ENCODE measurements around the gene SLC9C1.
"Not testable (repeated sequence)": the region's sequence is repeated elsewhere in the genome, so short reads cannot be mapped to it uniquely, and the experiment has no call there.

The SLC9C1 gene

DNA sequence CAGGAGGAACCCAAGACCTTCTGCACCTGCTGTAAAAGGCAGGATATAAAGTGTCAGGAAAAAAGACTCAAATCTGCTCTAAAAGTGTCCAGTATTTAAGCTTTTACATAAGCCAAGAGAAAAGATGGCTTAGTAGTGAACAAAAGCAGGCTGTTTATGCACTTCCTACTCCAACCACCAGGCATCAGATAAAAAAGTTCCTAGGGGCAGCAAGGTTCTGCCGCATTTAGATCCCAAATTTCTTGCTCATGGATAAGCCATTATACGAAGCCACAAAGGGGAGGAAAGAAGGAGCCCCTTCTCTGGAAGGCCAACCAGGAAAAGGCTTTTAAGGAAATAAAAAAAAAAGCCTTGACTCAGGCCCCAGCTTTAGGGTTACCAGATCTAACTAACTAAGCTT lies 10.6 kb upstream of the SLC9C1 start:
- no peak for DNase-seq

DNA sequence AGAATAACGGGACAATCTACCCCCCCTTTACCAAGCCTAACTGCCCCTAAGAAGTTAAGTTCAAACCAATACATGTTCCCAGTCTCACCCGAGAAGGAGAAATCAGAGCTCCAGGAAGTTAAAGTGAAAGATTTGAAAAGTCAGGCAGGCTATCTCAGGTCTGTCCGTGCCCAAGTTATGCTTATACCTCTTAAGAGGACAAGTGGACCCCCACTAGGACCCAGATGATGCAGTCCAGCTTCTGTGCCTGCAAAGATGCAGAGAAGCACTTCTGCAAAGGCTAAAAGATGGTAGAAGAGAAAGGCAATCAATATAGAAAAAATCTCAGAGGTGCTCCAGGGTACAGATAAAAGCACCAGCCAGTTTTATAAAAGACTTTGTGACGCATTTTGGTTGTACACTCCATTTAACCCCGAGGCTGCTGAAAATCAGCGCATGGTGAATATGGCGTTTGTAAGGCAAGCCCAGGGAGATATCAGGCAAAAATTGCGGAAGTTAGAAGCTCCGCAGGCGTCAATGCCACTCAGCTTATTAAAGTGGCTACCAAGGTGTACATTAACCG lies 9.8 kb upstream of the SLC9C1 start:
- DNase-seq: no peak

DNA sequence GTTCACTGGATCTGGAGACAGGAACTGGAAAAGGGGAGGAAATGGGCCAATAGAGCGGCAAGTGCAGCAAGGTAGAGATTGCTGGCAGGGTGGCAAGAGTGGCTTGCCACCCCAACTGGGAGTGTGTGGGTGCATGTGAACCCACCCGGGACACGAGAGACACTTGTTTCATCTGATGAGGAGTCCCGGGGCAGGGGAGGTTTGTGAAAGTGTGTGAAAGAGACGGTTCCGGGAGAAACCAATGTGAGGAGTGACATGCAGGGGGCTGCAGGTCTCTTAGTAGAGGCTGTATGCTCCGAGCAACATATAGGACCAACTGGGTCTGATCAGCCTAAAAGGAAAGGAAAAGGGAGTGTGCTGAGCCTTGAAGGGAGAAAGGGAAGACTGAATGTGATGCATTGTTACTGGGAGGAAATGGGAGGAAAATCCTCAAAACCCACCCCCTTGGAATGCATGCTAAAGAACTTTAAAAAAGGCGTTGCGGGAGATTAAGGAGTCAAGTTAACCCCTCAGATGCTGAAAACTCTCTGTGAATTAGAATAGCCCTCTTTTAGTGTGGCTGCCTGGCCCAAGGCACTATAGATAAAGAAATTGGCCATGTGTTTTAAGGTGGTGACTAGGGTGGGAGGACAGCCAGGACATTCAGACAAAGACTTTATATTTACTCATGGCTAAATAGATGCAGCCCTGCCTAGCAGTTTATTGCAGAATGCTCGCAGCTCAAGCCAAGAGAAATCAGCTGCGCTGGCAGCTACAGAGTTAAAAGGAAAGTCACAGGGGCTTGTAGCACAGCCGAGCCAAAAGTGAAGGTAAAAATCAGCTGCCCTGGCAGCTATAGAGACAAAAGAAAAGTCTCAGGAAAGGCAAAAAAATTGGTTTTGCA lies 9.1 kb upstream of the SLC9C1 start:
- DNase-seq: no peak

DNA sequence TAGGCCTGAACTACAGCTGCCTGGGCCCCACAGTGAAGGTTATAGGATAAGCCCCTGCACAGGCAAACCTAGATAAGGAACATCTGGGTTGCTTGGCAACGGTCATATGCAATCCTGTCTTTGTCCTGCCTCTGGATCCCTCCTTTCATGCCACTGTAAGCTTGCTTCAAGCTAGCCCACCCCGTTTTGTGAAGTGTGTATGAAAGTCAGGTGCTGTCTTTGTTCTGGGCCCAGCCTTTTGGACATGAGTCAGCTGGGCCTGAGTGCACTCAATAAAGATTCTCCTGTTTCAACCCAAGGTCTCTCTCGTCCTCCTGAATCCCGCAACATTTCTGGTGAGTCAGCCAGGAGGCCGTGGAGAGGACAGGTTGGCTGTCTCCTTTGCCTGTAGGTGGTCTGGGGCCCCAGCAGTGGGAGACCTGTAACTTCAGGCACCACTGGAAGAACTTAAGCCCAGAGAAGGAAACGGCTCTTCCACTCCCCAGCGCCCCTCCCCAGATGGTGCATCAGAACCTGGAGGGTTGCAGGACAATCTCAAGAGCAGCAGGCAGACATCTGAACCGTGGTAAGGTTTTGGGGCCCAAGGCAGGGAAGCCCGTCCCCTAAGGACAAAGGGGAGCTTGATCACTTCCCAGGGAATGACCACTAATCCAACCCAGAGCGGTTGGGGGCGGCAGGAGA lies 8.3 kb upstream of the SLC9C1 start:
- DNase-seq: no peak

DNA sequence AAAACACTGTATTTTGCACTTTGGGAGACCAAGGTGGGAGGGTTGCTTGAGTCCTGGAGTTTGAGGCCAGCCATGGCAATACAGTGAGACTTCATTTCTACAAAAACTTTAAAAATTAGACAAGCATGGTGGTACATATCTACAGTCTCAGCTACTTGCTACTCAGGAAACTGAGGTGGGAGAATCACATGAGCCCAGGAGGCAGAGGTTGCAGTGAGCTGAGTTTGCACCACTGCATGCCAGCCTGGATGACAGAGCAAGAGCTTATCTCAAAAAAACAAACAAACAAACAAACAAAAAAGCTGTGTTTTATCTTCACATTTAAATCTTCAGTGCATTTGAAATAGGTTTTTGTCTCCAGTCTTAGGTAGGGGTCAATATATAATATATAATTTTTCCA lies 4.8 kb upstream of the SLC9C1 start:
- DNase-seq: no peak

DNA sequence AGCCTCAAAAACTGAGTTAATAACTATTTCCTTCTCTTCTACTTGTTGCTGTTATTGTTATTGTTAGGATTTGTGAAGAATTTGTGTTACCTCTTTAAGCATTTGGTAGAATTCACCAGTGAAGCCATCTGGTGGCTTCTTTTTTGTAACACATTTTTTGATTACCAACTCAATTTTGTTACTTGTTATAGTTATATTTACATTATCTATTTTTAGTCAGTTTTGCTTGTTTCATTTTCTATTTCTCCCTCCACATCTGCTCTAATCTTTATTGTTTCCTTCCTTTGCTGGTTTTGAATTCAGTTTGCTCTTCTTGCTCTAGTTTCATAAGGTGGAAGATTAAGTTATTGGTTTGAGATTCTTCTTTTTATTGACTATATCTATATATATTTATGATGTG lies 3.7 kb upstream of the SLC9C1 start:
- no peak for DNase-seq

DNA sequence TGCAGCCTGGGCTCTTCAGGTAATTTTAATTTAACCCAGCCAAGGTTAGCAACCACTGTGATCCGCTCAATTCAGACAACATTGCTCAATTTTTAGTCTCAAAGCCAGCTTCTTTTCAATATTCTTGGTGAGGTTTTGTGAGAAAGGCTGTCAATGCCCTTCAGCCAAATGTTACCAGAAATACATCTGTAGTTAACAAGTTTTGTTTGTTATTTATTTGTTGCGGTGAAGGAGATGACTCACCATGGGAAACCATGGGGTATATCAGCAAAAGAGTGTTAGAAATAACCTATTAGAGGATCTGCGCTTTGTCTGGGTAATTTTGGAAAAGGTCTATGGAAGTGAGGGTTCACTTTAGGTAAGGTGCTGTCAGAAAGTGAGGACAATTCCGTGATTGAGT lies 5.0 kb downstream of the SLC9C1 start:
- DNase-seq: no peak

DNA sequence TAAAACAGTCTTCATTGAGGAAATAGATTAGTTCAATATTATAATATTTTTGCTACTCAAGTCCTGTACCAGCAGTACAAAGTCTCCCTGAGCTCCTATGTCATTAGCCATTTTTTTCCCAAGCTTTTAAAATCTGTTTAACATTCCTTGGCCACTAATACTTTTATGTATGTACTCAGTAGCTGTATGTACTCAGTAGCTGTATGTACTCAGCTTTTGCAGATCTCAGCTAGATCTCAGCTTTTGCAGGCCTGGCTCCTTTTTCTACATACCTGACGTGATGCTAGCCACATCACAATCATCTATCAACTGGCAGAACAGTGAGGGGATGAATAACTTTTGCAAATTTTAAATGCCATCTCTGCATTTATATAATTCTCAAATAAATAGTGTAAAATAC lies 13.8 kb downstream of the SLC9C1 start:
- no peak for DNase-seq

DNA sequence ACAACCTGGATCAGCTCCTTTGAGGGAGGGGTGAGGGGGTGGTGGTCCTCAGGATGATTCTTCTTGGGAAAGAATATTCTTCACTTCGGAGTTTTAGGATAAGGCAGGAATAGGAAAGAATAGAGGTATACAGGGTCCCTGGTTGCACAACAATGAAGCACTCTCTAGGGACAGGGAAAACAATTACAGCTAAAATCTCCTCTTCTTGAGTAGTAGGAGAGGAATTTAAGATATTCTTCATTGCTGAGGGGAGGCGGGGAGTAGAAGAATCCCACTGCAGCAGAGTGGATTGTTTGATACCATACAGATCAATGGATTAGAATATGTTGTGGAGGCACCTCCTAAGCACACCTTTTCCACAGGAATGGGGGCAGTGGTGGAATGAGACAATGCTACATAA lies 20.5 kb downstream of the SLC9C1 start:
- no peak for DNase-seq

DNA sequence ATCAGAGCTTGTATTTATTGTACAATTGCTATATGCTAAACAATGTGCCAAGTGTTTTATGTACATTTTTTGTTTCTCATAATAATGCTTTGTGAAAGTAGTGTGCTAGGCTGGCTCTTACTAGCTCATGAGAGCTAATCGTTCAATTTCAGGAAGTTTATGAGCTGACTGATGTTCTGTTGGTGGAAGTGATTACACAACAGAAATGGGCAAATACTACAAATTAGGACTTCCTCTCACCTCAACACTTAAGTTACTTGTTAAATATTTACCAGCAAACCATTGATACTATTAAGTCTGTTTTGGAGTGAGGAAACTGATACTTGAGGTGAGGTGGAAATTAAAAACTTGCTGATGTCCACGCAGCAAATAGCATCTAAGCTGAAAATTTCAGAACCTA lies 32.3 kb downstream of the SLC9C1 start:
- no peak for DNase-seq

DNA sequence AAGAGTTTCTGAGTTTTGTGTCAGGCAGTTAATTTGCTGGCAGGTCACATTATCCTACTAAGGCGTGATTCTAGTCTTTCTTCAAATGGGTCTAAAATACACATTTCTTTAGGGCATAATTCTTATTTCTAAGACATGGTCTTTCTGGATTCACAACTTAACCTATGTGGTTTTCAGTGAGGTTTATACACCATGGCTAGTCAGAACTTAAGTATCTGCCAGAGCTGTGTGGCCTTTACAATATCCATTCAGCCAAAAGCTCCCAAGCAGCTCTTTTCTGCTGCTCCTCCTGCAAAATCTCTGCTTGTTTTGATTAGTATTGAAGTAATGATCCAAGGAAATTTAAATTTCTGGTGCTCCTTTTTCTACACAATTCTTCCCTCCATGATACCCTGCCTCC lies 33.5 kb downstream of the SLC9C1 start:
- no peak for DNase-seq

DNA sequence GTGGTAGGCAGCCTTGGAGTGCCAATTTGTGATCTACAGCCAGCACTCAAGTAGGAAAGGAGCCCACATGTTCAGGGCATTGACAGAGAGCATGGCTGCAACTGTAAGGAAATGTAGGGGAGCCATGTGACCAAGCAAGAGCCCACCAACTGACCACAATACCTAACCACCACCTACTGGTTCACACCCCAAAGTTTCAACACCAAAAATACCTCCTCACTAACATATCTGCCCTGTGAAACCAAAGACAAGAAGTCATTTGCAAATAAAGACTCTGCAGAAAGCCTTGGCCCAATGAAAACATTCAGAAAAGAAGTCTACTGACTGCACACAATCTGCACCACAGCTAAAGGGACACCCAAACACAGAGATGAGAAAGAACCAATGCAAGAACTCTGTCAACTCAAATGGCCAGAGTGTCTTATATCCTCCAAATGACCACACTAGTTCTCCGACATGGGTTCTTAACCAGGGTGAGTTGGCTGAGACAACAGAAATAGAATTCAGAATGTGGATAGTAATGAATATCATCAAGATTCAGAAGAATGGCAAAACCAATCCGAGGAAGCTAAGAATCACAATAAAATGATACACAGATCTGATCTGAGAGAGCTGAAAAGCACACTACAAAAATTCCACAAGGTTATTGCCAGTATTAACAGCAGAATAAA lies 40.6 kb downstream of the SLC9C1 start:
- DNase-seq: no peak

DNA sequence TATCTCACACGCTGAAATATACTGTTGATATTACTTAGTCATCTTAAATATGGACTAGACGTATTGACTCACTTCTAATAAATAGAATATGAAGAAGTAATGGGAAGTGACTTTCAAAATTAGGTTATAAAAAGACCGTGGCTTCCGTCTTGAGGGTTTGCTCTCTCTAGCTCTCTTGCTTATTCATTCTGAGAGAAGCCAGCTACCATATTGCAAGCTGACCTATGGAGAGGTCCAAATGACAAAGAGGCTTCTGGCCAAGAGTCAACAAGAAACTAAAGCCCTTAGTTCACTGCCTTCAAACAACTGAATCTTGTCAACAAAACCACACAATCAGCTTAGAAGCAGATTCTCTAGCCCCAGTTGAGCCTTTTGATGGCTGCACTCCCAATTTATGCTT lies 46.1 kb downstream of the SLC9C1 start:
- no peak for DNase-seq

DNA sequence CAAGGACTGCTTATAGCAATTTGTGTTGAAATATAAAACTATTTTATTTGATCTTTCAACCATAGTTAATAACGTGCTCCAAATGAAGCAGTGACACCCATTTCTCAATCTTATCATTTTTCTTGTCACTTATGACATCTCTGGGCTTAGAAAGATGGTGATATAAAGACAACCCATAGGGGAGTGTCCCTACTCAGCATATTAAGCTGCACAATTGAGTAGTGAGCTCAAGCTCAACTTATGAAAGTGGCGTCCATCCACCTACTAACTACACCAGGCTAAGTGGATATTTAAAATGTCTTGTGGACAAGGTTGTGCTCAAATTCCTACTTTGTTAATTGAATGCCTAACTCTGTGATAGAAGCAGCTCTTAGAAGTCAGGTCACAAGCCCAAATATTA lies 46.7 kb downstream of the SLC9C1 start:
- DNase-seq: no peak

DNA sequence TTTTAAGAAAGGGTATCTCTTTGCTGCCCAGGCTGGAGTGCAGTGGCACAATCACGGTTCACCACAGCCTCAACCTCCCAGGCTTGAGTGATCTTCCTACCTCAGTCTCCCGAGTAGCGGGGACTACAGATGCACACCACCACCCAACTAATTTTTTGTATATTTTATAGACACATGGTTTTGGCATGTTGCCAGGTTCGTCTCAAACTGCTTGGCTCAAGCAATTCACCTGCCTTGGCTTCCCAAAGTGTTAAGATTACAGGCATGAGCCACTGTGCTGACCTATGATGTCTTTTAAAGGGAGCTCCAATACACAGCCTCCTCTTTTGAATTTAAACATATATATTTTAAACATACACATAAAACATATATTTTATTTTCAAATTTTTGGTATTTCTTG lies 60.9 kb downstream of the SLC9C1 start:
- DNase-seq: no peak

DNA sequence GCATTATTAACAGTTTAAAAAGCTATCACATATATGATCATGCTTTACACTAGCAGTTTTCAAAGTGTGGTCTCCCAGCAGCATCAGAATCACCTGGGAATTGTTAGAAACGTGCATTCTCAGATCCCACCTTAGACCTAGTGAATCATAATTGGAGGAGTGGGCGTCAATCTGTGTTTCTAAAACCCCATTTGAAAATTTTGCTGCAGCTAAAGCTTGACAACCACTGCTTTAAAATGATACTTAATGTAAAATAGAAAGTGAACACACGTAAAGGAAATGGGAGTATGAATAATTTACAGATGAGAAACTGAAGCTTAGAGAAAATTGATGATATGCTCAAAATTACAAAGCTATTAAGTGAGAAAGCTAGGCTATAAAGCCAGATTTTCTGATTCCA lies 62.3 kb downstream of the SLC9C1 start:
- DNase-seq: no peak

DNA sequence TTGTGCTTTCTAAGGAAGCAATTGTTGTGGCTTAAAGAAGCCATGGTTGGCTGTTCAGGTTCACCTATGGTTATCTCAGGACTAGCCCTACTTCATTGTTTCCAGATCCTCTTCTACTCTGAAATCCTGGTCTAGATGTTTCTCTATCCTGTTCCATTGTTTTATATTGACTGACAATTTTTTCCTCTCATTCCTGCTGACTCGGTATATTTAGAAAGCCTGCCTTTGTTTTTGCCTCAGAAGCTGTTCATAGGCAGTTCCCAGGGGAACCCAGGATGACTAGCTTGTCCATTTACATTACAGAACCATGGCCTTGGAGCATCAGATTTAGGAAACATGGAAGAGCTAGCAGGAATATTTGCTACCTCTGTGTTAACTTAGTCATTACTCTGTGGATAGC lies 64.0 kb downstream of the SLC9C1 start:
- DNase-seq: no peak

DNA sequence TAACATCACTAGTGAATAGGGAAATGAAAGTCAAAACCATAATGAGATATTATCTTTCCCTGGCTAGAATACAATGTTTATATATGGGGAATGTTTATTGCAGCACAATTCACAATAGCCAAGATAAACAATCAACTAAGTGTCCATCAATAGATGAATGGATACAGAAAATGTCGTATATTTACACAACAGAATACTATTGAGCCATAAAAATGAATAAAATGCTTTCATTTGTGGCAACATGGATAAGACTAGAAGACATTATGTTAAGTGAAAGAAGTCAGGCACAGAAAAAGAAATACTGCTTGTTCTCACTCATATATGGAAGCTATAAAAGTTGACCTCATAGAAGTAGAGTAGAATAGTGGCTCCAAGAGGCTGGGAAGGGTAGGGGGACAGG lies 65.2 kb downstream of the SLC9C1 start:
- no peak for DNase-seq

DNA sequence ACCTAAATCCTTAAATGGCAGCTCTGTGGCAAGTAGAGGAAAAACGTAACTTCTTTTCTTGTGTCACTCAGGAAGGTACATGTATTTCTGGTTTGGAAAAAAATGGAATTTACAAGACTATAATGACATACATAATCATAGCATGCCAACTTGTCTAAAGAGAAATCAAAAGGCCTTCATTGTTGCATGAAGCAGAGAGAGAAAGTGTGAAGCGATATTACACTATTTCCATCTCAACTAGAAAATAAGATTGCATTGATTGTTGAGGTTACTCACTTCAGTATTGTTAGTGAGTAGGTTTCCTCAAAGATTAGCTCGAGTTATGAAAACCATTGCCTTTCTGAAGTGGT lies 93.7 kb downstream of the SLC9C1 start:
- no peak for DNase-seq

DNA sequence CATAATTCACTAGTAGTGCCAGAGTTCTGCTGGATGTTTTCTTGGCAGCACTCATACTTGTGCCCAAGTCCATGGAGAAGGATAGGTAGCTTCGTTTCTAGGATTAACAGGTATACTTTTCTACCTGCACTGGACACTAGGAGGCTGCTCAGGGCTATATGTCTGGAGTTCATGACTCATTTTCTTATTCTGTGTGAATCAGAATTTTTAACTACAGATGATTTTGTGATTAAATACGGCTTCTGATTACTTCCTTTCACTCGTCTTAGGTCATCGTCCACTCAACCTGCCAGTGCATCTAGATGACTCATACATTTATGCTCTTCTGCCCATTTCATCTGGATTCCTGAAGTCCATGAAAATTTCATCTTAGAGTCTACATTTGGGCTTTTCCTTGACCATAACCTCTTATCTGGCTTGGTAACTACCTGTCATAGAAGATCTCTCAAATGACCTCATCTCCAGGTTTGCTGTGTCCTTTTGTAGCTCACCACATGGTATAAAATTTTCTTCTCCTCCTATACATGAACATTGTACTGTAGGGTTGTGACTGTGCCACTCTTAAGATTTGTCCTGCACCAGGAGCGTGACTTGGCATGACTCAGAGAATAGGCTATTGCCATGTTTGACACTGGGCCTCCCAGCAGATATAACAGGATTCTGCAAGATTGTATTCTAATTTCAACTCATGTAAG lies 94.2 kb downstream of the SLC9C1 start:
- DNase-seq: no peak

DNA sequence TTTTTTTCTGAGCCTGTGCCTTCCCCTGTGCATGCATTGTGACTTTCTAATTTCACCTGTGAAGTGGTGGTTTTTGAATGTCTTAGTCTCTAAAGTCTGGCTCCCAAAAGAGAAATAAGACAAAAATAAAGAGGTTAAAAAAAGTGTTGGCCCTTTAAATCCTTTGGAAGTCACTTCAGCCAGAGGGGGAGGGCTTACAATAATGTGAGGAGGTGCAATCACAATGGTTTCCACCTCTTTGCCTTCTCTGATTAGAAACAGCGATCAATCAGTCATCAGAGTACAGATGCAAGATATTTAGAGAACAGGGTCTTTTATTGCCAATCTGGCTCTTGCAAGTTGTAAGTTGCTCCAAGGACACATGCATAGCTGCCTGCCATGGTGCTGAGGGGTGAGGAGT lies 96.9 kb downstream of the SLC9C1 start:
- no peak for DNase-seq

DNA sequence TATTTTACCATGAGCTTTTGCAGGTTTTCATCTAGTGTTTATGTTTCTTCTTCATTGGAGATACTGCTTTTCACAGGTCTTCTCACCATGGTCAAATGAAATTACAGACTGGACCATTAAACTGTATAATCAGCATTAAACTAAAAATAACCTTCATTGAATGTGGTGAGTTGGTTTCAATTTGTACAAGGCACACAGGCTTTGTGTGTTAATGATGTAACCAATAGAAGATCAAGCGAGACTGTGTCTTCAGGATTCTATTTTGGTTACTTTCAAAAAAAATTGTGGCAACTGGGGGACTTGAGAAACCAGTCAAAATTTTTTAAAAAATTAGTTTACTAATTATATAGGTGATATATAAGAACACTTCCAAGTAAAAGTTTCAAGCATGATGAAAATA lies 106.7 kb downstream of the SLC9C1 start:
- DNase-seq: no peak

DNA sequence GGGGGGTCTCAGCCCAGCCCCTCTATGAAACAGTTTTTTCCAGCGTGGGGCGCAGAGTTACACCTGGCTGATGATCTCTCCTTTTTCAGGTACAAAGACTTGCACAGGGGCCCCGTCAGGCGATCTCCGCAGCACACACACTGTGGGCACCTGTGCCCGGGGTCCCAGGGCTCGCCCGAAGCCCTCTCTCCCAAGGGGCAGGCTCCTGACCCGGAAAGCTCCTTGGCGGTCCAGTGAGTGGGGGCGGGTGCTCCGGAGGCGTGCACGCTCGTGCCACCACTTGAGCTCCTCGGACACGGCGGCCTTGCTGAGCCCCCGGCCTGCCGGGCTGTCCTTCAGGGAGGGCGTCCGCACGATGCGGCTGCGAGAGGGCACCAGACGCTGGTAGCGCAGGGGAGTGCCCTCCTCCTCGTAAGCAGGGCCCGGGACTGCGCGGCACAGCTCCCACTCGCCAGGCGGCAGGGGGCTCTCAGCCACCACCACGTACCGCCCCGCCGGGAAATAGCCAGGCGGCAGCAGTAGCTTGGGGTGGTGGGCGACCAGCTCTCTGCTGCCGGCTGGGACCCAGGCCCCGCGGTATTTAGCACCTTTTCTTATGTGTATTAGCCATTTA lies 108.5 kb downstream of the SLC9C1 start:
- DNase-seq: not testable (repeated sequence)
